Astrocyte (in vitro differentiated cells and primary cell): ENCODE measurements around the gene SPATA45. TPM values are rescaled to one million over a fixed set of nuclear protein-coding genes. Genes with fewer than 3 reads are reported as not detected.

ENCODE experiments used
- DNase-seq: peaks from one replicate; pipeline ENCODE4 v3.0.0-alpha.2; 2010; ENCODE audit warnings: low read depth
- FAIRE-seq: peaks from 2 replicates; lab custom pipeline; 2011; peaks lifted over from hg19 to GRCh38; lab: Jason Lieb, UNC
- H2AFZ ChIP-seq: 2 replicates; pipeline ENCODE4 v1.6.0; 2012; ENCODE audit warnings: low read depth, low read length, inconsistent platforms
- H3K27ac ChIP-seq: 2 replicates; pipeline ENCODE4 v1.5.1; 2011; ENCODE audit warnings: low read depth, low read length, inconsistent platforms
- H3K27me3 ChIP-seq: 2 replicates; pipeline ENCODE4 v1.6.0; 2011; ENCODE audit warnings: low read length, inconsistent platforms; ENCODE audit not compliant: insufficient read depth
- H3K36me3 ChIP-seq: 2 replicates; pipeline ENCODE4 v1.5.1; 2011; ENCODE audit warnings: low read length, inconsistent platforms; ENCODE audit not compliant: insufficient read depth
- H3K4me1 ChIP-seq: 2 replicates; pipeline ENCODE4 v1.5.1; 2011; ENCODE audit warnings: low read length, inconsistent platforms; ENCODE audit not compliant: insufficient read depth
- H3K4me2 ChIP-seq: 2 replicates; pipeline ENCODE4 v1.6.0; 2012; ENCODE audit warnings: low read length, inconsistent platforms
- H3K4me3 ChIP-seq: 2 replicates; pipeline ENCODE4 v1.5.1; 2011; ENCODE audit warnings: low read depth, mild to moderate bottlenecking, low read length, inconsistent platforms; ENCODE audit not compliant: insufficient read depth
- H3K79me2 ChIP-seq: 2 replicates; pipeline ENCODE4 v1.6.0; 2012; ENCODE audit warnings: mild to moderate bottlenecking, low read length, inconsistent platforms; ENCODE audit not compliant: insufficient read depth
- H3K9ac ChIP-seq: 2 replicates; pipeline ENCODE4 v1.6.0; 2012; ENCODE audit warnings: mild to moderate bottlenecking, low read length, inconsistent platforms
- H3K9me3 ChIP-seq: 2 replicates; pipeline ENCODE4 v1.5.1; 2012; ENCODE audit warnings: low read depth, mild to moderate bottlenecking, low read length, inconsistent platforms; ENCODE audit not compliant: insufficient read depth
- H4K20me1 ChIP-seq: 2 replicates; pipeline ENCODE4 v1.6.0; 2012; ENCODE audit warnings: low read length, inconsistent platforms; ENCODE audit not compliant: insufficient read depth
- H3K27ac Mint-ChIP-seq: one replicate; pipeline ENCODE4 v1.8.0; 2021; ENCODE audit warnings: mild to moderate bottlenecking, mixed read lengths; ENCODE audit not compliant: unreplicated experiment
- H3K27me3 Mint-ChIP-seq: one replicate; pipeline ENCODE4 v1.8.0; 2021; ENCODE audit warnings: low read depth, mixed read lengths; ENCODE audit not compliant: unreplicated experiment
- H3K36me3 Mint-ChIP-seq: one replicate; pipeline ENCODE4 v1.8.0; 2021; ENCODE audit warnings: low read depth, mixed read lengths; ENCODE audit not compliant: unreplicated experiment
- H3K4me1 Mint-ChIP-seq: one replicate; pipeline ENCODE4 v1.8.0; 2021; ENCODE audit warnings: low read depth, mixed read lengths; ENCODE audit not compliant: unreplicated experiment
- H3K4me3 Mint-ChIP-seq: one replicate; pipeline ENCODE4 v1.8.0; 2021; ENCODE audit warnings: mild to moderate bottlenecking, moderate library complexity, mixed read lengths; ENCODE audit not compliant: unreplicated experiment
- H3K9me3 Mint-ChIP-seq: one replicate; pipeline ENCODE4 v1.8.0; 2021; ENCODE audit warnings: mild to moderate bottlenecking, mixed read lengths; ENCODE audit not compliant: unreplicated experiment
- CTCF ChIP-seq: IDR thresholded peaks from 2 replicates; pipeline ENCODE4 v1.5.1; 2011; ENCODE audit warnings: low read depth, mild to moderate bottlenecking, inconsistent platforms, low read length, moderate library complexity; ENCODE audit not compliant: insufficient read depth
- EZH2 ChIP-seq: IDR thresholded peaks from 2 replicates; pipeline ENCODE4 v1.6.1; 2012; ENCODE audit warnings: mild to moderate bottlenecking, low read length, inconsistent platforms; ENCODE audit not compliant: insufficient read depth
- total RNA-seq: library from RNA; stranded (reverse); gene quantifications from 2 replicates; pipeline ENCODE4 v1.2.1, GENCODE V29; 2021

SPATA45 gene
- total RNA-seq, 1 donor from 2014 or later, result not detected

- Histone ChIP-seq H3K79me2 (peaks cover 17% of the 10 kb centered on the region), H3K4me2 (no peak overlapping the region), H3K36me3 (peaks cover 2% of the 10 kb centered on the region), H3K27me3 (no peaks in the 10 kb centered on the region), H3K9ac (no peak overlapping the region), H4K20me1 (no peaks in the 10 kb centered on the region), H2AFZ (no peak overlapping the region), H3K4me1 (no peaks in the 10 kb centered on the region), H3K27ac (no peak overlapping the region), H3K4me3 (no peak overlapping the region), H3K9me3 (no peaks in the 10 kb centered on the region)
- H3K27ac Mint-ChIP-seq, result no peak overlapping the region
- DNase-seq, result no peak
- peaks cover 4% of the 10 kb centered on the region for H3K4me1 Mint-ChIP-seq
- no peak for FAIRE-seq
- H3K36me3 Mint-ChIP-seq, result no peaks in the 10 kb centered on the region
- TF ChIP-seq EZH2 (no peak), CTCF (no peak)
- H3K9me3 Mint-ChIP-seq, result no peaks in the 10 kb centered on the region
- H3K4me3 Mint-ChIP-seq, result no peak overlapping the region
- H3K27me3 Mint-ChIP-seq, result no peaks in the 10 kb centered on the region
Measured at GRCh38 chr1:212794561-212795014, 52.9 kb downstream of the SPATA45 start.

- Mint-ChIP-seq H3K27me3 (no peaks in the 10 kb centered on the region), H3K9me3 (no peaks in the 10 kb centered on the region), H3K27ac (peak overlapping the region; percentile 93), H3K4me1 (peaks cover 6% of the 10 kb centered on the region), H3K4me3 (peak overlapping the region; percentile 97), H3K36me3 (no peaks in the 10 kb centered on the region)
- Histone ChIP-seq H2AFZ (peak overlapping the region; percentile 96), H3K9me3 (no peaks in the 10 kb centered on the region), H3K27me3 (no peaks in the 10 kb centered on the region), H3K9ac (peak overlapping the region; percentile 93), H3K79me2 (peaks cover 31% of the 10 kb centered on the region), H4K20me1 (no peaks in the 10 kb centered on the region), H3K4me1 (no peaks in the 10 kb centered on the region), H3K27ac (peak overlapping the region; percentile 84), H3K36me3 (peaks cover 2% of the 10 kb centered on the region), H3K4me3 (peak overlapping the region; percentile 94), H3K4me2 (peak overlapping the region; percentile 88)
- DNase-seq (no peak), FAIRE-seq (no peak)
- TF ChIP-seq EZH2, result no peak
- no peak for TF ChIP-seq CTCF
Measured at GRCh38 chr1:212792396-212792908, 55.0 kb downstream of the SPATA45 start.

GRCh38 chr1:212791676-212792395, 55.6 kb downstream of the SPATA45 start, which contains the start of the genes NSL1 and TATDN3:
Gene NSL1 (minus strand): TSS chr1:212791777. CDS start chr1:212791763, 14 bp downstream.
Gene TATDN3 (plus strand): TSS chr1:212791894. CDS start chr1:212791922, 28 bp downstream.
- H3K4me3 ChIP-seq, result peak within 1 kb of the TSS; percentile 94
- peak within 1 kb of the TSS; percentile 97 for H3K4me3 Mint-ChIP-seq
- no peaks in the 10 kb centered on the region for H3K27me3 ChIP-seq
- H3K4me1 Mint-ChIP-seq, result peaks cover 6% of the 10 kb centered on the region
- no peaks in the 10 kb centered on the region for H4K20me1 ChIP-seq
- H3K4me2 ChIP-seq, result peak within 1 kb of the TSS; percentile 88
- H3K9me3 ChIP-seq, result no peaks in the 10 kb centered on the region
- H3K4me1 ChIP-seq, result no peaks in the 10 kb centered on the region
- peak within 1 kb of the TSS; percentile 84 for H3K27ac ChIP-seq
- DNase-seq (peak; percentile 87), FAIRE-seq (no peak)
- H3K27me3 Mint-ChIP-seq, result no peaks in the 10 kb centered on the region
- H3K79me2 ChIP-seq, result peaks cover 31% of the 10 kb centered on the region
- no peaks in the 10 kb centered on the region for H3K36me3 Mint-ChIP-seq
- peak within 1 kb of the TSS; percentile 93 for H3K27ac Mint-ChIP-seq
- no peaks in the 10 kb centered on the region for H3K9me3 Mint-ChIP-seq
- peak within 1 kb of the TSS; percentile 96 for H2AFZ ChIP-seq
- TF ChIP-seq EZH2 (no peak), CTCF (no peak)
- no peaks in the 10 kb centered on the region for H3K36me3 ChIP-seq
- H3K9ac ChIP-seq, result peak within 1 kb of the TSS; percentile 93
